Measurements from ENCODE around the gene ZMYM2.

DNA sequence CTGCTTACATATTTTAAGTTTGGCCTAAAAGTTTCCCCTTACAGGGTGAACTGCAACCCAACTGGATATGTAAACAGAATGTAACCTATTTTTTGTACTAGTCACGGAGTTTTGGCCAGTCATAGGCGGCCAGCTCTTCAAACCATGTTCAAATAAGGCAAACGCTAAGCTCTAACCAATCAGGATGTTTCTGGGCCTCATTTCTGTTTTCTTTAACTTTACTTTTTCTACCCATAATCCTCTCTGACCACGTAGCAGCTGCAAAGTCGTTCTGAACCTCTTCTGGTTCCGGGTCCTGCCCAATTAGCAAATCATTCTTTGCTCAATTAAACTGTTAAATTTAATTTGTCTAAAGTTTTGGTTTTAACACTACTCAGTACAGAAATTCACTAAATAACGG is 8.2 kb upstream of the ZMYM2 start:
- TF ChIP-seq, protein P1, sequence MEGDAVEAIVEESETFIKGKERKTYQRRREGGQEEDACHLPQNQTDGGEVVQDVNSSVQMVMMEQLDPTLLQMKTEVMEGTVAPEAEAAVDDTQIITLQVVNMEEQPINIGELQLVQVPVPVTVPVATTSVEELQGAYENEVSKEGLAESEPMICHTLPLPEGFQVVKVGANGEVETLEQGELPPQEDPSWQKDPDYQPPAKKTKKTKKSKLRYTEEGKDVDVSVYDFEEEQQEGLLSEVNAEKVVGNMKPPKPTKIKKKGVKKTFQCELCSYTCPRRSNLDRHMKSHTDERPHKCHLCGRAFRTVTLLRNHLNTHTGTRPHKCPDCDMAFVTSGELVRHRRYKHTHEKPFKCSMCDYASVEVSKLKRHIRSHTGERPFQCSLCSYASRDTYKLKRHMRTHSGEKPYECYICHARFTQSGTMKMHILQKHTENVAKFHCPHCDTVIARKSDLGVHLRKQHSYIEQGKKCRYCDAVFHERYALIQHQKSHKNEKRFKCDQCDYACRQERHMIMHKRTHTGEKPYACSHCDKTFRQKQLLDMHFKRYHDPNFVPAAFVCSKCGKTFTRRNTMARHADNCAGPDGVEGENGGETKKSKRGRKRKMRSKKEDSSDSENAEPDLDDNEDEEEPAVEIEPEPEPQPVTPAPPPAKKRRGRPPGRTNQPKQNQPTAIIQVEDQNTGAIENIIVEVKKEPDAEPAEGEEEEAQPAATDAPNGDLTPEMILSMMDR (conservative IDR thresholded peaks at IDR 0.05) = no peak
- TF ChIP-seq ZFX (IDR thresholded peaks at IDR 0.05) = no peak
